ENCODE results near the gene TRAPPC3L.
"Not testable (repeated sequence)": the region's sequence is repeated elsewhere in the genome, so short reads cannot be mapped to it uniquely, and the experiment has no call there.

TRAPPC3L gene

DNA sequence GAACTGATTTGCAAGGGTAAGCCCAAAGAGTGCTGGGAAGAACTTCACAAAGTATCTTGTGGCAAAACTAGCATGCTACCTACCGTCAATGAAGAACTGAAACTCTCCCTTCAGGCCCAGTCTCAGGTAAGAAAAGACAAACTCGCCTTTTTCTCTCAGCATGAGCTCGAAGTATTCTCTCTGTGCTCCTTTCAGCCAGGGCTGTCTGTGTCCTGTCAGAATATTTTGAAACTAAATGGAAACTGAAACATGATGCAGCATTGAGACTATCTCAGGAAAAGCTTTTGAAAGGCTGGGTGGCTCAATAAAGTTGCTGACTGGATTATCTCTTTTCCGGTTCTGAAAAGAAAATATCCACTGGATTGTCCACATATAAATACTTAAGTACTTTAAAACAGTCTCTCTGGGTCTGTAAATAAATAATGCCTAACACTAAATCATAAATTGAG lies 33.3 kb downstream of the TRAPPC3L start:
- DNase-seq: no peak

- DNase-seq: no peak
Measured at GRCh38 chr6:116511424-116512110, 33.9 kb downstream of the TRAPPC3L start, which contains the start of gene CALHM5. Gene CALHM5, plus strand, starts transcription at chr6:116511639. Its CDS starts 58 bp downstream, at chr6:116511697.

DNA sequence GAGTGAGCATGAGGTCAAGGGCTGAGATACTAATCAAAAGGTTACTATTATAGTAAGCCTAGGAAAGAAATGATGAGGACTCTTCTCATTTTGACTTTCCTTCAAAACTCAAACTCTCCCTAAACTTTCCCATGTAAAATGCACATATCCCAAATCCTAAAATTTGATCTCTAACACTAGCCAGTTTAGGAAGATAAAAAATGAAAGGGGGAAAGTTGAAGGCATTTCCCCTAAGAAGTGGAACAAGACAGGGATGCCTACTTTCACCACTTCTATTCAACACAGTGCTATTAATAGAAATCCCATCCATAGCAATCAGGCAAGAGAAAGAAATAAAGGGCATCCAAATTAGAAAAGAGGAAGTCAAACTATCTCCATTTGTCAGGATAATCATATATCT lies 37.0 kb downstream of the TRAPPC3L start:
- DNase-seq: no peak

GRCh38 chr6:116507324-116507723 lies 38.2 kb downstream of the TRAPPC3L start:
- DNase-seq: no peak

- DNase-seq: peak in 1 of 4 experiments; percentile 1
Measured at GRCh38 chr6:116500969-116501433, 44.5 kb downstream of the TRAPPC3L start.

- DNase-seq: no peak
Measured at GRCh38 chr6:116497113-116497676, 48.3 kb downstream of the TRAPPC3L start.

GRCh38 chr6:116495161-116495560 lies 50.3 kb downstream of the TRAPPC3L start:
- DNase-seq: not testable (repeated sequence)

- DNase-seq: no peak
Measured at GRCh38 chr6:116492331-116493067, 53.0 kb downstream of the TRAPPC3L start.

GRCh38 chr6:116491610-116492330 lies 53.7 kb downstream of the TRAPPC3L start:
- no peak for DNase-seq

DNA sequence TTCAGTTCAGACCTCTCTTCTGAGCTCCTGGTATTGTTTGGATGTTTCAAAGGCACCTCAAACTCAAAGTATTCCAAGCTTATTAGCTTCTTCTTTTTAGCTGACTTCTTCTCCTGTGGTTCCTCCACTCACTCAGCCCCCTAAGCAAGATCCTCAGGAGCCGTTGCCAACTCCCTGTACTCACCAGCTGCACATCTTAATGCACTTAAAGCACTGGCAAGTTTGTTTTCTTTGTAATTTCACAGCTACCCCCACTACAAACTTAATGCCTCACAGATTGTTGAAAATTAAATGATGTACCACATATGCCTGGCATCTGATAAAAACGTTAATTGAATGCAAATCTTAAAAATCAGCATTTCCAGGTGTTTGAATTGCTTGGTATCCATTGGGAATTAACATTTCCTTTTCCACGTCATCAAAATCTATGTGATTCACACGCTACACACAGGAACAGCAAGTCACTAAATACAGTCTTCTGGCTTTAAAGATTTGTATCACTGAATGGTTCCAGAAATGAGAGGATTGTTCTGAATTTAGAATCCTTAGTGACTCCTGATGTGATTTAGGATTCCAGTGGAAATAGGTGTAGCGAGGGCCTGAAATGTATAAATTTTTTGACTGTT lies 59.8 kb downstream of the TRAPPC3L start:
- DNase-seq: no peak

- DNase-seq: no peak
Measured at GRCh38 chr6:116483616-116484015, 61.9 kb downstream of the TRAPPC3L start.

DNA sequence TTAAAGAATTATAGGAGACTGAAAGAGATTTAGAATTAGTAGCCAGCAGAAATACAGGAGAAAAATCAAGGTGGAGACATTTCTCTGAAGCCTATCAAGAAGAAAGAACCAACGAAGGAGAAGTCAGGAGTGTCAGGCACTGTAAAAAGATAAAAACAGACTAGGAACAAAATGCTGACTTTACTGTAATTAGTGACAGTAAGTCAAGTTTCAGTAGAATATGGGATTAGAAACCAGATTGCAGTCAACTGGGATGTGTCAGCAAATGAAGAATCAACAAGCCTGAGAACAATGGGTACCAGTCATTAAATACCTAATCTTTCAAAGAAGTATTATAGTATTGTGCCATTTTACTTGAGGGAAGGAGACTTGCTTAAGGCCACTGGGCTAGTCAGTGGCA lies 62.7 kb downstream of the TRAPPC3L start:
- DNase-seq: no peak

DNA sequence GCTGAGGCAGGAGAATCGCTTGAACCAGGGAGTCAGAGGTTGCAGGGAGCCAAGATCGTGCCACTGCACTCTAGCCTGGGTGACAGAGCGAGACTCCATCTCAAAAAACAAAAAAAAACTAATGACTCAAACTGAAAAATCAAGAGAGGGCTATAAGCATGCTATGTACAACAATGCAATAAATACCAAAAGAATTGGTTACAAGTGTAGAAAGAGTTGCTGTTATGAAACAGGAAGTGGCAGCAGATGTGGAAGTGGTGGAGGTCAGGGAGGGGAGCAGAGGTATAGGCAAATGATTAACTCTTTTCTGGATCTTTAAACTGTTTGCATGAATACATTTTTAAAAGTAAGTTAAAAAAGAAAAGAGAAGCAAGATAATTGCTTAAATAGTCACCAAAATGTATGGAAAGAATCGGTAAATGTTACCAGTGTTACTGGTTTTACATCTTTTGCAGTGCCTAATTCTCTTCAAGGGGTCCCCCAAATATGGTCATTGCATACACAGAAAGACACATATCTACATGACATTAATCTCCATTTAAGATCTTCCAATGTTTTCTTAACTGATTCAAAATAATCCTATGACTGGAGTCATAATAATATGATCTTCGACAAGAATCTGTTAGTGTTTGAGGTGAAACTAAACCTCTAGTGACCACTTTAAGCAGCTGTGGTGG lies 69.3 kb downstream of the TRAPPC3L start:
- no peak for DNase-seq

DNA sequence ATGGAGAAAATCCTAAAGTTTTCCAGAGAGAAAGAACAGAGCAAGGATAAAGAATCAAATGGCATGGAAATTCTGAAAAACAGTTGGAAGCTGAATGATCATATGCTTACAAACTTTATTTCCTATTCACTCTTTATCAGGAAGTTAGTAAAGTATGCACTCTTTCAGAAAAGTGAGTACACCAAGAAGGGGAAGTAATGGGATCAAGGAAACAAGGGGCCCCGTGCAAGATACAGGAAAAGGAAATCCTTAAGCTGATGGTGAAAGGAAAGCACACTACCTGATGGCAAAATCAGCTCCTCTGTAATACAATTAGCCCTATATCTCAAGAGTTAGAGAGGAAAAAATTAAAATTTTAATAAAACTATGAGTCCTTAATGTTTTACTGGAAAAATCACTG lies 70.3 kb downstream of the TRAPPC3L start:
- no peak for DNase-seq

DNA sequence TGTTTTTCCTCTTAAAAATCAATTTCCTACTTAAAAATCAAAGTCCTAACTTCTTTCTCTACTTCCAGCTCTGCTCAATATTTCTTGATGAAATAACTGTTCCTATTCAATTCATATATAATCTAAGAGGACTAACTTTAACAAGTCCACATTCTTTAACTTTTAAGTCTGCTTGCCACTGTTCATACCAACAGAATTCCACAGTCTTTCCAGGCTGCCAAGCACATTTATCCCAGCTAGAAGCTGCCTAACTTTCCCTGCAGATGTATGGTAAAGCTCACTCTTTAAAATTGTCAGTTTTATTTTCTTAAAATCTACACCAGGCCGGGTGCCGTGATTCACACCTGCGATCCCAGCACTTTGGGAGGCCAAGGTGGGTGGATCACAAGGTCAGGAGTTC lies 72.8 kb downstream of the TRAPPC3L start:
- DNase-seq: no peak

GRCh38 chr6:116471531-116471930 lies 74.0 kb downstream of the TRAPPC3L start:
- no peak for DNase-seq

DNA sequence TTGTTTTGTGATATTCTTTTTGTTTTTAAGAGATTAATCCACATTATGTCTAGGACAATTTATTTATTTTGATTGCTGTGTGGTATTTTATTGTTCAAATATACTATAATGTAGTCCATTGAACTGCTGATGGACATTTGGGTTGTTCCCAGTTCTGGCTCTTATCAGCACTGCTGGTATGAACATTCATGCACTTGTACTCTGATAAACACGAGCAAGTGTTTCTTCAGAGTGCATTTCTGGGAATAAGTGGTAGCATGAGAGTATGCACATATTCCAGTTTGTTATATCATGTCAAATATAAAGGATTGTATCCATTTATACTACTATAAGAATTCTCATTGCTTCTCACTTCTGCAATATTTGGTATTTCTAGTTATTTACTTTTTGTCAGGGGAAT lies 77.2 kb downstream of the TRAPPC3L start:
- DNase-seq: no peak

GRCh38 chr6:116467514-116467913 lies 78.0 kb downstream of the TRAPPC3L start:
- no peak for DNase-seq

- no peak for DNase-seq
Measured at GRCh38 chr6:116467096-116467495, 78.4 kb downstream of the TRAPPC3L start.

DNA sequence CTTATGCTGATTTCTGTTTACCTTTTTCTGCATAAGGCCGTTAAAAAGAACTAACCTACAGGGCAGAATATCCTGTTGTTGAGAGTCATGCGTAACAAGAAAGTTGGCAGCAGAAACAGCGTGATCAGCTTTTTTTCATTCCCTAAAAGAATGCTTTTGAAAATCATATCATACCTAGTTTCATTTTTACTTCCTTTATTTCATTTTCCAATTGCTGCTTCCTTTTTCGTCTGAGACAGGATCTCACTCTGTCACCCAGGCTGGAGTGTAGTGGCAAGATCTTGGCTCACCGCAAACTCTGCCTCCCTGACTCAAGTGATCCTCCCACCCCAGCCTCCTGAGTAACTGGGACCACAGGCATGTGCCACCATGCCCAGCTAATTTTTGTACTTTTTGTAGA lies 80.2 kb downstream of the TRAPPC3L start:
- DNase-seq: no peak

GRCh38 chr6:116463301-116463700 lies 82.2 kb downstream of the TRAPPC3L start:
- DNase-seq: no peak
